COR-L47 (cell line): ENCODE measurements around the gene OR4K5.
"Not testable (repeated sequence)": the region's sequence is repeated elsewhere in the genome, so short reads cannot be mapped to it uniquely, and the experiment has no call there.

Experiments used
- DNase-seq: peaks from one replicate; lab custom pipeline; 2025; lab: John Stamatoyannopoulos, UW

Gene OR4K5

GRCh38 chr14:19920021-19920657 lies at the start of gene OR4K5:
Gene OR4K5, plus strand, starts transcription at chr14:19920607. Its CDS starts 0 bp downstream, at chr14:19920607.
- DNase-seq, result no peak

GRCh38 chr14:19873178-19873577 lies 47.2 kb upstream of the OR4K5 start:
- DNase-seq, result no peak

GRCh38 chr14:19874842-19875241 lies 45.6 kb upstream of the OR4K5 start, which contains the start of gene OR4K2:
Gene OR4K2, plus strand, starts transcription at chr14:19875142. Its CDS starts 1,126 bp downstream, at chr14:19876268.
- no peak for DNase-seq

- no peak for DNase-seq
Observed at GRCh38 chr14:19878029-19878642, 42.3 kb upstream of the OR4K5 start.

GRCh38 chr14:19895282-19895681 lies 25.1 kb upstream of the OR4K5 start:
- no peak for DNase-seq

- DNase-seq, result no peak
Observed at GRCh38 chr14:19900999-19901398, 19.4 kb upstream of the OR4K5 start.

- no peak for DNase-seq
Observed at GRCh38 chr14:19902409-19902808, 18.0 kb upstream of the OR4K5 start.

- DNase-seq, result no peak
Observed at GRCh38 chr14:19906665-19907064, 13.7 kb upstream of the OR4K5 start.

GRCh38 chr14:19911114-19911513 lies 9.3 kb upstream of the OR4K5 start:
- DNase-seq, result no peak

GRCh38 chr14:19917243-19917642 lies 3.2 kb upstream of the OR4K5 start:
- no peak for DNase-seq

- DNase-seq, result no peak
Observed at GRCh38 chr14:19917955-19918518, 2.4 kb upstream of the OR4K5 start.

GRCh38 chr14:19918553-19919264 lies 1.7 kb upstream of the OR4K5 start:
- DNase-seq, result no peak

- DNase-seq, result no peak
Observed at GRCh38 chr14:19930617-19931016, 10.2 kb downstream of the OR4K5 start, which contains the start of gene OR4K1. Gene OR4K1, plus strand, starts transcription at chr14:19930917. Its CDS starts 4,750 bp downstream, at chr14:19935667.

- DNase-seq, result no peak
Observed at GRCh38 chr14:19941668-19942067, 21.3 kb downstream of the OR4K5 start.

- no peak for DNase-seq
Observed at GRCh38 chr14:19947413-19948090, 27.1 kb downstream of the OR4K5 start.

- no peak for DNase-seq
Observed at GRCh38 chr14:19949218-19949617, 28.8 kb downstream of the OR4K5 start.

- not testable (repeated sequence) for DNase-seq
Observed at GRCh38 chr14:19969735-19970134, 49.3 kb downstream of the OR4K5 start.
